GM18526 (cell line): ENCODE data around the gene ZC3H6.

Experiments used
- POLR2A ChIP-seq: IDR thresholded peaks from 3 replicates; pipeline ENCODE4 v1.6.1; 2011; ENCODE audit not compliant: insufficient read length; ENCODE audit errors: extremely low read depth

The ZC3H6 gene

DNA sequence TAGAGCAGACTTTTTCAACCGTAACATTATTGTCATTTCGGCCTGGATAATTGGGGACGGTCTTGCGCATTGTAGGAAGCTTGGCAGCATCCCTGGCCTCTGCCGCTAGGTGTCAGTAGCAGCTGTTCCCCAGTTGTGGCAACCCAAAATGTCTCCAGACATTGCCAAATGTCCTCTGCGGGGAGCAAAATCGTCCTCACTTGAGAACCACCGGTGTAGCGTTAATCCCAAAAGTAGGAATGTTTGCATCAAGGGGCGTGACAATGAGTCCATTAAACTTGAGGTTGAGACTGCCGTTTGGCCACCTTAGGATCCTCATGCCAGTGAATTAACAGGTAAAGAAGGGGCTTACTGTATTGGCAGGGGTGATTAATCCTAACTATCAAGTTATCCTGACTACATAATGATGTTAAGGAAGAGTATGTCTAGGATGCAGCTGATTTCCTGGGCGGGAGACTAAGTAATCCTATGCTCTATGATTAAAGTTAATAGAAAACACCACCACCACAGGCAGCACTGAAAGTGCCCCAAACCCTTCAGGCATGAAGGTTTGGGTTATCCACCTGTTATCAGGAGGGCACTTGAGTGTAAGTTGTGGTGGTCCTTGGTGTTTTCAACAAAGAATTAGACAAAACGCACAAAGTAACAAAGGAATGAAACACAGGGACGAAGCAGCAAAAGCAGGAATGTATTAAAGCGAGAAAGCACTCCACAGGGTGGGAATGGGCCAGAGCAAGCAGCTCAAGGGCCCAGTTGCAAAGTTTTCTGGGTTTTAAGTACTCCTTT, 15.7 kb upstream of the ZC3H6 start:
- TF ChIP-seq POLR2A: no peak

DNA sequence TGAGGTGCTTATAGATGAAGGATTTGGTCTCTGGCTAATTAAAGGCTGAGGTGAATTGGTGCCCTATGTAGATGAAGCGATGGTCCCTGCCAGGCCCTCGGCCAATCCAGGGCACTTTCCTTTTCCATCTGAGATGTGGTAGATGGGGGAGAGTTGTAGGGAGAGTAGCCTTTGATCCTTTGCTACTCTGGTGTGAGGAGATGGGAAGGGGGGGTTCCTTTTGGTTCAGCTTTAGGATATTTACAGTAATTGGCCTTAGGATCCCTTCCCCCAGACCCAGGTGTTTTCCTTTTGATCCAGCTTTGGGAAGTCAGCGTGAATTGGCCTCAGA, 15.1 kb upstream of the ZC3H6 start:
- TF ChIP-seq POLR2A: no peak

DNA sequence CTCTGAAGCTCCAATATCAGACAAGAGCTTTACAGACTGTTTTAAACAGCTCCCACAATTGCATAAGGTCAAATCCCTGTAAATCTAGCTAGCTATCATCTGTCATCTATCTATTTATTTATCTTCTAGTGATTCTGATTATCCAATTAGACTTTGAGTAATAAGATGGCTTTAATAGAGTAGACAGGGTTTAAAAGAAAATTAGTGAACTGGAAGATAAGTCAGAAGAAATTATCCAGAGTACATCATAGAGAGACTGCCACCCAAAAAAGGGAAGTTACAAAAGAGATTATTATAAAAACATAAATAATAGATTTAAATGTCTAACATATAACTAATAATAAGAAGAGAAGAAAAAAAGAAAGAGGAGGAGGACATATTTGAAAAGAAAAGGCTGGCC, 12.5 kb upstream of the ZC3H6 start:
- no peak for TF ChIP-seq POLR2A

DNA sequence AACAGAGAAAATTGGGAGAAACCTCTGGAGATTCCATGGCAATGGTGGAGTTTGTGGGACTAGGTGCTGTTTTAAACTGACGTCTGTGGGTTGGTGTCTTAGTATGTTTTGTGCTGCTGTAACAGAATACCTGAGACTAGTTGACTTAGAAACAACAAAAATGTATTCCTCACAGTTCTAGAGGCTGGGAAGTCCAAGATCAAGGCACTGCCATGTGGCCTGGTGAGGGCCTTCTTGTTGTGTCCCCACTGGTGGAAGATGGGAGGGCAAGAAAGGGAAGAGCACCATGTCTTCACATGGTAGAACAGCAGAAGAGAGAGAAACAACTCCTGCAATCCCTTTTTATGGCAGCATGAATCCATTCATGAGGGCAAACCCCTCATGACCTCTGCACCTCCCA, 6.8 kb upstream of the ZC3H6 start:
- no peak for TF ChIP-seq POLR2A

DNA sequence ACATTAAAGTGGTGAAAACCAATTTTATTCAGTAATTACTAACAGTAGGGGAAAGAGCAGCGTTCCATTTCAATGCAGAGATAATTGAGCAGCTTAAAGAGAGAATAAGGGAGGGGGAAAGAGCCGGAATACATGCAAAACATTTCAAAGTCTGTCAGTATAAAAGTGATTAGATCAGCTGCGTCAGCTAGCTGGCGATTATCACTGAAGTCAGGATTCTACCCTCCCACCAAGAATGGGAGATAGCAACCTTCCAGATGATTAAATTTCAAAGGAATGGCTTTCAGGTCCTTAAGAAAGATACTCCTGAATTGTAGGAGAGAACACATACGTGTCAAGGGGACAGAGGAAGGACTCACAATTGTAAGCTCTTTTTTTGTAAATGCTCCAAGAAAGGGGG, 2.7 kb upstream of the ZC3H6 start:
- no peak for TF ChIP-seq POLR2A

DNA sequence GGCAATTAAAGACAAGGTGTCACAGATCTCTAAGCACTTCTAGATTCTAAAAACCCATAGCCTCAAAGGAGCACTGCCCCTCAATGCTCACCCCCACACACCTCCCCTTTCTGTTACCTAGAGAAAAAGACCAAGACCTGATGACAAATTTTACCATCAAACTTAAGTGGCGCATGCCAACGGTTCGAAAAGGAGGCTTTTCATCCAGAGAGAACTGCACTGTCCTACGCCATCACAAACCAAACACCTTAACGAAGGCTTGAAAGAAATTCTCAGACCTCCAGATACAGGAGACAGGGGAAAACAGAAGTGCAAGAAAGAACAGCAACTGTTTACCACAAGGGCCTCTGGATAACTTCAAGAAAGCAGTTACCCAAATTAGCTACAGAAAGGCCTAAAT, 2.0 kb upstream of the ZC3H6 start:
- no peak for TF ChIP-seq POLR2A

DNA sequence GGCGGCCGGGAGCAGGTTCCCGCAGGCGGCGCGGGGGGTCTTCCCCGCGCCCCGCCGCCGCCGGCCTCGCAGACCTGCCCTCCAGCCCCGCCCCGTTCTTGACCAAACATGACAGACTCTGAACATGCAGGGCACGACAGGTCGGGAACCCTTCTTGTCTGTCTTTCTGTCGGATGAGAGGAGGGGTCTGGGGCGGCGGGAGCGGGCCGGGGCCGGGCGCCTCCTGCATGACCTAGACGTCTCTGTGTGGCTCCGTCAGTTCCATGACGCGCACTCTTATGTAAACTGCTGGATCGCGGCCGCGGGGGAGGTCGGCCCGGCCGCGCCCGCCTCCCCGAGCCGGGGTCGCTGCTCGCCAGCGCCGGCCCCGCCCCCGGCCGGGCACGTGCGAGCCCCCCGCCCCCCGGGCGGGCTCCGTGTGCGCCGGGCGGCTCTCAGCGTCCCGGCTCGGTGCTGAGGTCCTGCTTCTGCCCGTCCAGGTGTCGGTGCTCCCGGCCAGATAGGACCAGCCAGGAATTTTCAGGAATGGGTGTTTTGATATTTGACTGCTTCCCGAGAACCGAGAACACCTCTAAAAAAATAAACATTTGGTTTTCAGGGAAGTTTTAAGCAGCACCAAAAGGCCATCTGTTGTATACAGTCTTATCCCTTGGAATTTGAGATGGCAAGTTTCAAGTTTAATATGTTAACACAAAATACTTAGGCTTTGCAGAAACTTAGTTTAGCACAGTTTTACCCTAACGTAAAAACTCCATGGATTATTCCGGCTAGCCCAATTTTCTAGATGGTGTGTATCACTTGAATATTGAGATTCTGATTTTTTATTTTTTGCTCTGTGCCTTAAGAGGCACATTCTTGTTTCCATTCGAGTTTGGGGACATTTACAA, 733 bp downstream of the ZC3H6 start:
- no peak for TF ChIP-seq POLR2A

DNA sequence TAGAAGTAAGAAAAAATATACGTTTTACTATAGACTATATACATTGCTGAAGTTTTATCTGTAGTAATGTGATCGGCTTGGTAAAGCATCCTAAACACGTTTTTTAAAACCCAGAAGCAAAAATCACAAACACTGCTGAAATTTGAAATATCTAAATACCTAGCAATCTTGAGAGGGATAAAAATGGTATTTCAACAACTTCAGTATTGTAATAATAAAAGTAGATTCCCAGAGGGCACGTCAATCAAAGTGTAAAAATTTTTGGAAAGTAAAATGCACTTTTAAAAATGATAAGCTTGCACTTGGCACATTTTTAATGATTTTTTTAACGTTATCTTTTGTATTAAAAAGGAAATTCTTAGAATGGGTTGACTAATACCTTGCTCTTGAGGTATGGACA, 1.6 kb downstream of the ZC3H6 start:
- no peak for TF ChIP-seq POLR2A

DNA sequence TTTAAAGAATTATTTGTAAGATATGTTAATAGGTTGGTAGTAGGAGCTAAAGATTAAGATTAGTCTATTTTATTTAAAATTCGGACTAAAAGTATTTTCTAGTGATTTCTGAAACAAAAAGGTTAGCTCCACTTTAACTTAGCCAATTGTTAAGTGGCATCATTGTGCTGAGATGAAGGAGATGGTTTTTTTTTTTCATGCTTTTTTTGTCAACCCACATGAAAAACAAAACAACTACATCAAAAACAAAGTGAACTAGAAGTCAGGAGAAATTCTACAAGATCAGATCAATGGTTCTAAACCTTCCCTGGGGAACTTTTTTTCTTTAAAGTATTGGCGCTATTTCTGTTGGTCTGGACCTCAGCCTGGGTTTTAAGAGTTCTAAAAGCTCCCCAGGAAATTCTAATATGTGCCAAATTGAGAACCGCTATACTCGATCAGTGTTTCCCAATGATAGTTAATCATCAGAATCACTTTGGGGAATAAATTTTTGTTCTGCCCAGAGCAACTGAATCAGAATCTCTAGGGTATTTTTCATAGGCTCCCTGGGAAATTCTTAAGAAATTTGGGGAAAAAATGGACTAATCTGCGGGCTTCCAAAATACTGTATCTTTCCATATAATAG, 2.3 kb downstream of the ZC3H6 start:
- no peak for TF ChIP-seq POLR2A

DNA sequence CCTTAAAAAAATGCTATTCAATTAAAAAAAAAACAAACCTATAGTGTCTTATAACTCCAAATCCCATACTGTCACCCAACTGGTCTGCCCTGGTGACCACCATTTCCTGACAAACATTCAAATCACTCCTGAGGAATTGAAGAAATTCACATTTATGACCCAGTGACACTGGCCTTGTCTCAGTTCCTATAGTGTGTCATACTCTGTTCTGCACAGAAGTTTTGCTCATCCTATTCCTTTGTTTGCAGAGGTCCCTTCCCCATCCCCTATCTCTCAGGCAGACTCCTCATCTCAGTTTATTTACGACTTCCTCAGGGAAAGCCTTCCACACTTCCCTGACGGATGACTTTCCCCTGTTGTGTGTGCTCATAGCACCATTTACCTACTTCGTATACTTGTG, 14.7 kb downstream of the ZC3H6 start:
- no peak for TF ChIP-seq POLR2A

DNA sequence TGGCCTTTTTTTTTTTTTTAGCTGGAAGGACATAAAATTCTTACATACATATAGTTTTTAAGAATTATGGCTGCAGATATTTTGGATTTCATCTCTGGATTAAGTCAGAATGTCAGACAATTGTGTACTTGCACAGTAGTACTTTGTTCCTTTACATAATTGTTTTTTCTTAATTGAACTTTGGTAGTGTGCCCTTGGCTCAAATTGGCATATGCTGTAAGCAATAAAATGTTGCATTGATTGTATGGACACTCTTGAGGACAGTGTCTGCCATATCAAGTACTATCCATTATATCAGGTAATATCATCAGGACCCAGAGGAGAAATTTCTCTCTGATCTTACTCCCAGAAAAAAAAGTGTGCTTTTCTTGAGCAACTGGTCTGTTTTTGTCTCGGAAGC, 15.3 kb downstream of the ZC3H6 start:
- no peak for TF ChIP-seq POLR2A

DNA sequence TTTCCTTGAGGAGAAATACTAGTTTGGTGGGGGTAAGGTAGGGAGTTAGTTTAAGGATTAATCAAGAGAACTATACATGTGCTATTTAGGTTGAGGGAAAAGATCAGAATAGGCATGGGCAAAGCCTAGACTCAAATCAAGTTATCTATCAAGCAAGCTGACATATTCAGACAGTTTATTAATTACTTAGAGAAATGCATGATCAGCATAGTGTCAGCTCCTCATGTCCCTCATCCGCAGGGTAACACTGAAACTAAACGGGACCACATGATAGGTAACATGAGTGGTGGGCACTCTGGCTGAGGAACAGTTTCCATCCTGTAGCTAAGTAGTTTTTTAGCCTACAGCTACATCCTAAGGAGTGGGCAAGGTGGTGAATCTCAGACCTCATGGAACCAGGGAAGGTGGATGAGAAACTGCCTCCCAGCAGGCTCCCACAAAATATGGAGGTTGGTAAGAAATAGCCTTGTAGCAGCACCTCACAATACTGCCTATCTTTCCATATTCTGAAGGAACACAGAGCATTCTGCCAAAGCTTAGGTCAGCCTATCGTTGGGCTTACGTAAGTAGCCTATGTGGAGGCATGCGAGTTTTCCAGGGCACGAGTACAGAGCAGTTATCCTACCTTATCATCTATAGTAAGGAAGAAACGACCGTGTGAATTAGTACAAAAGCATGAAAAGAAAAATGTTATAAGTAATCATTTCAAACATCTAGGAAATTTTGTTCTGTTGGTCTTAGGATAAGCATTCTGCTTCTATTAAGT, 18.4 kb downstream of the ZC3H6 start:
- no peak for TF ChIP-seq POLR2A

DNA sequence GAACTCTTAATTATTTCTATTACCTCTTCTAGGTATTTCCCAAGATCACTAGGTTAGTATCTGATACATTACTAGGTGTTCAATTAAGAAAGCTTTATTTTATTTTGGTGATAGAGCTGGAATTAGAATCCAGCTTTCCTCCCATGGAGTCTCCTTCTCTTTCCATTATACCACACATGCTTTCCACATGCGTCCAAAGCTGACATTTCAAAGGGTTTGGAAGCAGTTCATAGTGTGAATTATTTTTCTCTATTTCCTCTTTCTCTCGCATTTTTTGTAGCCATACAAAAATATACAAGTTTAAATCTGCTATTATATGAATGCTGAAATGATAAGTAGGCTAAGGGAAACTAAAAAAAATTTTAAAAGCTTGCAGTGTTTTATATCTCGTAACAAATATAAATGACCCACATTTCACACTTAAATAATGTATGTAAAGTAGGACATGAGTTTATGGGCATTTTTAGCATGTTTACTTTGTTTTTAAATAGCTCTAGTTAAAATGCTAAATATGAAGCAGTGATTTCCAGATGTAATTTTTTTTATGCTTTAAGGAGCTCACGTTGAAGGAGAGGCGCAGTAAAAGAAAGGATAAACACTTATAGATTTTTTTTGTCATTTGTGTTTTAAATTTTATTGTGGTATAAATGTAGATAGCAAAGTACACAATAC, 20.1 kb downstream of the ZC3H6 start:
- TF ChIP-seq POLR2A: no peak

DNA sequence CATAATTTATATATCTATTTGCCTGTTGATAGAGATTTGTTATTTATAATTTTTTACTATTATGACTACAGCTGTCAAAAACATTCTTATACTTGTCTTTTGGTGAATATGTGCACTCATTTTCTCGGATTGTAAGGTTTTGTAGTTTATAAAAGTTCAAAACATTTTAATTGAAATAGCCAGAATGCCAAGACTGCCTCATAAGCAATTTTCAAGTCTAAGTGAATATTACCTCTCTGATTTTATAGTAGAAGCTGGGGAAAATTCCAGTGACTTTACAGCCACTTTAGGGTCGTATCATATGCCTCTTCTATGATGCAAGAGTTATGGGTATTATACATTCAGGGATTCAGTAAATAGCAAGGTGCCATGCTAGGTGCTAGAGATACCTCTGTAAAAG, 21.0 kb downstream of the ZC3H6 start:
- TF ChIP-seq POLR2A: no peak

DNA sequence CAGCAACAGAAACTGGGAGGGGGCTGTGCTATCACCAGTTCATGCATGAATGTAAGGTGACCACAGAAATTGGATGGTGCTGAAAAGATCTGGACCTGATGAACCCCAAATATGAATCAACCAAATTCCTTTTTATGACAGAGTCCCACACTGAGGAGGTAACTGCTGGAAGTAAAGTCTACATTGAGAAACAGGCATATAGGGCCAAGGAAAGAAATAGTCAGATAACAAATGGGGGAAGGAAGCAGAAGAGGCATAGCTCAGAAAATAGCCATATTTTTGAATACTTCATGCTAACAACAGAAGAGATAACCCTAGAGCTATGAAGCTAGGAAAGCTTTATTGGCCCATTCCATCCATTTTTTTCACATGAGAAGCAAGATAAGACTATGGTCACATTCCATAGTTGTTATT, 25.8 kb downstream of the ZC3H6 start:
- TF ChIP-seq POLR2A: no peak
